HepG2 (cell line): ENCODE data around the gene ABHD13. TPM values are rescaled to one million over a fixed set of nuclear protein-coding genes. Genes with fewer than 3 reads are reported as not detected.

Experiments used
- CHD4 ChIP-seq: fragments of 200-600 bp; sonication (generic); IDR thresholded peaks from 2 replicates; pipeline ENCODE4 v1.7.0; 2017; ENCODE audit warnings: mild to moderate bottlenecking, low read length, borderline replicate concordance
- DNMT3B ChIP-seq: conservative IDR thresholded peaks from 2 replicates; pipeline ENCODE4 v1.6.1; 2016; ENCODE audit warnings: missing biosample characterization, control low read depth
- FOXA1 ChIP-seq, 2 experiments: fragments of 450-650 bp in 1 of 2; sonication (generic) in 1 of 2; formaldehyde crosslinking in 1 of 2; IDR thresholded peaks; 2 replicates each; pipeline versions ENCODE4 v1.4.0 to v1.6.1; 2016 to 2020; ENCODE audit warnings: missing genetic modification reagents in 1 of 2
- GATAD1 ChIP-seq: IDR thresholded peaks from 2 replicates; pipeline ENCODE4 v1.6.1; 2016; ENCODE audit warnings: missing genetic modification reagents, missing compliant biosample characterization
- GLI4 ChIP-seq: sonication (generic); formaldehyde crosslinking; IDR thresholded peaks from 2 replicates; pipeline ENCODE4 v1.5.1; 2020; ENCODE audit warnings: missing genetic modification reagents, mild to moderate bottlenecking, moderate library complexity, borderline replicate concordance
- KAT8 ChIP-seq: IDR thresholded peaks from 2 replicates; pipeline ENCODE4 v1.6.1; 2016; ENCODE audit warnings: missing genetic modification reagents, missing compliant biosample characterization
- KDM2A ChIP-seq: sonication (generic); formaldehyde crosslinking; IDR thresholded peaks from 2 replicates; pipeline ENCODE4 v1.4.0; 2020; ENCODE audit warnings: low read depth, missing genetic modification reagents, borderline replicate concordance
- KLF13 ChIP-seq: sonication (generic); formaldehyde crosslinking; IDR thresholded peaks from 2 replicates; pipeline ENCODE4 v1.4.0; 2020; ENCODE audit warnings: mild to moderate bottlenecking, missing genetic modification reagents
- MXI1 ChIP-seq: IDR thresholded peaks from 3 replicates; pipeline ENCODE4 v1.6.1; 2012; ENCODE audit warnings: low read depth, low read length, inconsistent platforms, borderline replicate concordance
- NFYB ChIP-seq: sonication (generic); formaldehyde crosslinking; IDR thresholded peaks from 2 replicates; pipeline ENCODE4 v1.4.0; 2020; ENCODE audit warnings: missing genetic modification reagents
- NR1H2 ChIP-seq: sonication (generic); formaldehyde crosslinking; IDR thresholded peaks from 2 replicates; pipeline ENCODE4 v1.8.1; 2022; ENCODE audit warnings: low read depth, missing genetic modification reagents, borderline replicate concordance
- RAD21 ChIP-seq: fragments of 450-650 bp; formaldehyde crosslinking; IDR thresholded peaks from 2 replicates; pipeline ENCODE4 v1.5.0; 2020; ENCODE audit warnings: mild to moderate bottlenecking
- RARA ChIP-seq: IDR thresholded peaks from 2 replicates; pipeline ENCODE4 v1.6.1; 2016; ENCODE audit warnings: missing genetic modification reagents, missing compliant biosample characterization
- RFX3 ChIP-seq: IDR thresholded peaks from 2 replicates; pipeline ENCODE4 v1.6.1; 2016; ENCODE audit warnings: missing biosample characterization, missing genetic modification reagents
- SALL1 ChIP-seq: sonication (generic); formaldehyde crosslinking; IDR thresholded peaks from 2 replicates; pipeline ENCODE4 v1.8.0; 2022; ENCODE audit warnings: mild to moderate bottlenecking, missing genetic modification reagents
- ZBTB20 ChIP-seq: sonication (generic); formaldehyde crosslinking; IDR thresholded peaks from 2 replicates; pipeline ENCODE4 v1.8.1; 2023; ENCODE audit warnings: missing genetic modification reagents, low read depth, mild to moderate bottlenecking, borderline replicate concordance
- ZBTB7B ChIP-seq: sonication (generic); formaldehyde crosslinking; IDR thresholded peaks from 2 replicates; pipeline ENCODE4 v1.4.0; 2020; ENCODE audit warnings: missing genetic modification reagents
- ZC3H13 ChIP-seq: sonication (generic); formaldehyde crosslinking; IDR thresholded peaks from 2 replicates; pipeline ENCODE4 v1.8.1; 2023; ENCODE audit warnings: mild to moderate bottlenecking, missing genetic modification reagents, moderate library complexity
- ZFP62 ChIP-seq: sonication (generic); formaldehyde crosslinking; IDR thresholded peaks from 2 replicates; pipeline ENCODE4 v1.4.0; 2020; ENCODE audit warnings: missing genetic modification reagents
- ZNF577 ChIP-seq: sonication (generic); formaldehyde crosslinking; IDR thresholded peaks from 2 replicates; pipeline ENCODE4 v1.4.0; 2020; ENCODE audit warnings: mild to moderate bottlenecking, low read depth, missing genetic modification reagents, borderline replicate concordance
- ZNF615 ChIP-seq: sonication (generic); formaldehyde crosslinking; IDR thresholded peaks from 2 replicates; pipeline ENCODE4 v1.5.0; 2020; ENCODE audit warnings: mild to moderate bottlenecking, missing genetic modification reagents, borderline replicate concordance
- ZNF713 ChIP-seq: sonication (generic); formaldehyde crosslinking; IDR thresholded peaks from 2 replicates; pipeline ENCODE4 v1.4.0; 2020; ENCODE audit warnings: mild to moderate bottlenecking, missing genetic modification reagents
- polyA plus RNA-seq, 8 experiments: library from polyadenylated mRNA; depleted of rRNA in 3 of 8; stranded (reverse) in 7 of 8; unstranded in 1 of 8; fragments of >200 nt; fragmentation: Illumina TruSeq in 4 of 8; extraction: Trizol in 4 of 8; gene quantifications; 2 replicates each; pipeline versions ENCODE4 v1.2.1 to v1.2.3, GENCODE V29; 2011 to 2016; ENCODE audit warnings: low read depth in 4 of 8, missing spikeins in 1 of 8, mixed read lengths in 1 of 8; ENCODE audit not compliant: insufficient read depth in 1 of 8
- total RNA-seq, 5 experiments: library from RNA; depleted of rRNA; stranded (reverse); fragments of >200 nt; fragmentation: Illumina TruSeq; extraction: Trizol; gene quantifications; 2 replicates each; pipeline ENCODE4 v1.2.3, GENCODE V29; 2016; ENCODE audit warnings: low read depth in 1 of 5
- TF ChIP-seq, protein P1 (sequence below): sonication (generic); formaldehyde crosslinking; IDR thresholded peaks from 2 replicates; pipeline ENCODE4 v1.8.0; 2022; ENCODE audit warnings: missing genetic modification reagents, mild to moderate bottlenecking, borderline replicate concordance
- TF ChIP-seq, protein P2 (sequence below): sonication (generic); formaldehyde crosslinking; IDR thresholded peaks from 2 replicates; pipeline ENCODE4 v1.8.0; 2022; ENCODE audit warnings: mild to moderate bottlenecking, missing genetic modification reagents; ENCODE audit not compliant: insufficient replicate concordance

ABHD13 gene
- total and polyA plus RNA-seq, 2 of the 13 experiments (the other 11 are each of a cell fraction or from before 2014, with no cell fraction given): 4.3 to 6.2 TPM

- no peak; the same call in 1 of the 2 replicates for TF ChIP-seq NFYB (CRISPR knock-in tag)
- TF ChIP-seq KDM2A: peak; percentile 90
- no peak for TF ChIP-seq FOXA1 (IDR thresholded peaks at IDR 0.05)
- no peak for TF ChIP-seq FOXA1 (CRISPR knock-in tag; IDR thresholded peaks at IDR 0.05)
- no peak for TF ChIP-seq GLI4
- peak; percentile 95 for TF ChIP-seq KAT8
- no peak for TF ChIP-seq ZNF713 (CRISPR knock-in tag)
- TF ChIP-seq ZBTB7B: peak; percentile 50; the same call in 1 of the 2 replicates
- TF ChIP-seq RARA (CRISPR knock-in tag): 0 out of 2 replicates have a peak, but pooled peaks have one; percentile 35
- TF ChIP-seq RAD21 (CRISPR knock-in tag): peak; percentile 44
- no peak for TF ChIP-seq ZNF615 (CRISPR knock-in tag)
- TF ChIP-seq, protein P1, sequence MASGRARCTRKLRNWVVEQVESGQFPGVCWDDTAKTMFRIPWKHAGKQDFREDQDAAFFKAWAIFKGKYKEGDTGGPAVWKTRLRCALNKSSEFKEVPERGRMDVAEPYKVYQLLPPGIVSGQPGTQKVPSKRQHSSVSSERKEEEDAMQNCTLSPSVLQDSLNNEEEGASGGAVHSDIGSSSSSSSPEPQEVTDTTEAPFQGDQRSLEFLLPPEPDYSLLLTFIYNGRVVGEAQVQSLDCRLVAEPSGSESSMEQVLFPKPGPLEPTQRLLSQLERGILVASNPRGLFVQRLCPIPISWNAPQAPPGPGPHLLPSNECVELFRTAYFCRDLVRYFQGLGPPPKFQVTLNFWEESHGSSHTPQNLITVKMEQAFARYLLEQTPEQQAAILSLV (CRISPR knock-in tag): peak; percentile 51; the same call in 1 of the 2 replicates
- TF ChIP-seq ZNF577 (CRISPR knock-in tag): no peak
- TF ChIP-seq DNMT3B (CRISPR knock-in tag): 0 out of 2 replicates have a peak, but pooled peaks have one; percentile 70
- TF ChIP-seq SALL1 (CRISPR knock-in tag): peak; percentile 69; the same call in 1 of the 2 replicates
- no peak for TF ChIP-seq CHD4
- TF ChIP-seq ZBTB20 (CRISPR knock-in tag): peak; percentile 69; the same call in 1 of the 2 replicates
- TF ChIP-seq MXI1: peak; percentile 64; the same call in 1 of the 3 replicates
- TF ChIP-seq ZFP62 (CRISPR knock-in tag): no peak
- 0 out of 2 replicates have a peak, but pooled peaks have one; percentile 27 for TF ChIP-seq RFX3 (CRISPR knock-in tag)
- TF ChIP-seq KLF13 (CRISPR knock-in tag): no peak
- no peak; the same call in 1 of the 2 replicates for TF ChIP-seq NR1H2 (CRISPR knock-in tag)
- TF ChIP-seq, protein P2, sequence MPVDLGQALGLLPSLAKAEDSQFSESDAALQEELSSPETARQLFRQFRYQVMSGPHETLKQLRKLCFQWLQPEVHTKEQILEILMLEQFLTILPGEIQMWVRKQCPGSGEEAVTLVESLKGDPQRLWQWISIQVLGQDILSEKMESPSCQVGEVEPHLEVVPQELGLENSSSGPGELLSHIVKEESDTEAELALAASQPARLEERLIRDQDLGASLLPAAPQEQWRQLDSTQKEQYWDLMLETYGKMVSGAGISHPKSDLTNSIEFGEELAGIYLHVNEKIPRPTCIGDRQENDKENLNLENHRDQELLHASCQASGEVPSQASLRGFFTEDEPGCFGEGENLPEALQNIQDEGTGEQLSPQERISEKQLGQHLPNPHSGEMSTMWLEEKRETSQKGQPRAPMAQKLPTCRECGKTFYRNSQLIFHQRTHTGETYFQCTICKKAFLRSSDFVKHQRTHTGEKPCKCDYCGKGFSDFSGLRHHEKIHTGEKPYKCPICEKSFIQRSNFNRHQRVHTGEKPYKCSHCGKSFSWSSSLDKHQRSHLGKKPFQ: no peak
- TF ChIP-seq ZC3H13: 0 out of 2 replicates have a peak, but pooled peaks have one; percentile 60
- TF ChIP-seq GATAD1 (CRISPR knock-in tag): peak; percentile 92
Observed at GRCh38 chr13:108218044-108218974, at the start of gene ABHD13 (continued).
